Breast epithelium (tissue), 4 donors: ENCODE measurements around the gene STMP1. TPM values are rescaled to one million over a fixed set of nuclear protein-coding genes. Genes with fewer than 3 reads are reported as not detected.

Experiments used
- DNase-seq, 2 donors: peaks; one replicate each; pipeline ENCODE4 v3.0.0-alpha.2; 2019; ENCODE audit warnings: low spot score in 2 of 2
- H3K27ac ChIP-seq, 2 donors: fragments of 200-600 bp; sonication (generic) in 1 of 2; one replicate each; pipeline ENCODE4 v1.5.1; 2016 to 2019; ENCODE audit warnings: mild to moderate bottlenecking in 1 of 2
- H3K27me3 ChIP-seq, 2 donors: fragments of 200-600 bp; sonication (generic) in 1 of 2; one replicate each; pipeline versions ENCODE4 v1.5.1 to v1.6.0; 2017 to 2019; ENCODE audit warnings: control low read depth in 1 of 2, mild to moderate bottlenecking in 1 of 2
- H3K36me3 ChIP-seq: fragments of 200-600 bp; one replicate; pipeline ENCODE4 v1.5.1; 2019
- H3K4me1 ChIP-seq, 2 donors: fragments of 200-600 bp; sonication (generic); one replicate each; pipeline ENCODE4 v1.5.1; 2016 to 2019; ENCODE audit warnings: control low read depth in 1 of 2
- H3K4me3 ChIP-seq, 3 donors: fragments of 200-600 bp; sonication (generic); 1 replicate in 2 of 3; 2 replicates in 1 of 3; pipeline ENCODE4 v1.5.1; 2016 to 2019; ENCODE audit warnings: mild to moderate bottlenecking in 3 of 3, moderate library complexity in 2 of 3
- H3K9me3 ChIP-seq, 2 donors: fragments of 200-600 bp; sonication (generic) in 1 of 2; one replicate each; pipeline ENCODE4 v1.5.1; 2016 to 2019; ENCODE audit warnings: control low read depth in 1 of 2
- POLR2A ChIP-seq: fragments of 450-650 bp; IDR thresholded peaks from one replicate; pipeline ENCODE4 v1.6.1; 2016; ENCODE audit warnings: antibody characterized with exemption, mild to moderate bottlenecking, moderate library complexity
- POLR2AphosphoS5 ChIP-seq, 3 donors: sonication (generic); formaldehyde crosslinking; IDR thresholded peaks; one replicate each; pipeline ENCODE4 v1.6.1; 2017; ENCODE audit warnings: antibody characterized with exemption in 3 of 3
- intact Hi-C: fragments of 100-400 bp; cut with DNase I; formaldehyde crosslinking; loops from one replicate; pipeline ENCODE4 v1.15.1; 2023; ENCODE audit warnings: low total_unique reads
- total RNA-seq, 3 donors: library from RNA; depleted of rRNA; stranded (reverse); fragments of >200 nt; gene quantifications; one replicate each; pipeline ENCODE4 v1.1.0, GENCODE V29; 2016
- TF ChIP-seq, protein P1 (sequence below), 3 donors: fragments of 450-650 bp; IDR thresholded peaks; one replicate each; pipeline ENCODE4 v1.5.1; 2016 to 2017; ENCODE audit warnings: antibody characterized with exemption in 3 of 3, mild to moderate bottlenecking in 3 of 3, moderate library complexity in 3 of 3

STMP1 gene
- total RNA-seq, 3 donors from 2014 or later, result 13.9 to 27.2 (median 18.4) TPM

DNA sequence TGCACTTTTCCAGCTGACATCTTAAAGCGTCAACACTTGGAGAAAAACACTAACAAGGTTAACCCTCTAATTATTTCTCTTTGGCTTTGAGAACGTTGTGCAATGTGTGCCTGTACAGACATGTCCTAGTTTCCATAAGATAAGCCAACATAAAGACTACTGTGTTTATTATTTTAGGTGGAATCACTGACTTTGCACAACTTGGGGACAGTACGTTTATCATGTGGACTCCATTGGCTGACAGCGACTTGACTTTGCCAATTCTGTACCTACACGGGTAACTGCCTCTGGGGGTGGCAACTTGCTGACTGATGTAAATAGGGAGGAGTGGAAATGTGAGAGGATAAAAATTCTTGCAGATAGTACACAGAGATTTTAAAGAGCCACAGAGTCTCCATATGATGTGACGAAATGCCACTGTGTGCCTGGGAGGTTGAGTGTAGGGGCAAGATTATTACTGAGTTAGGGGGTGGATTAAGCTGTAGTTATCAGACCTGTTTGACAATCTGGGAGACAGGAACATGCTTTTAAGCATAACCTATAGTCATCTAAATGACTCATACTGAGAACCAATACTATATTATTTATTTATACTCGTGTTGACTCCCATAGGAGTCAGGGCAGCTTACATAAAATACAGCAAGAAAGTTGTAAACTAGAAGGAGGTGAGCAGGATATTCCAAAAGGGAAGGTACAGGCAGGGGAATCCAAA, 44.7 kb downstream of the STMP1 start:
- TF ChIP-seq, protein P1, sequence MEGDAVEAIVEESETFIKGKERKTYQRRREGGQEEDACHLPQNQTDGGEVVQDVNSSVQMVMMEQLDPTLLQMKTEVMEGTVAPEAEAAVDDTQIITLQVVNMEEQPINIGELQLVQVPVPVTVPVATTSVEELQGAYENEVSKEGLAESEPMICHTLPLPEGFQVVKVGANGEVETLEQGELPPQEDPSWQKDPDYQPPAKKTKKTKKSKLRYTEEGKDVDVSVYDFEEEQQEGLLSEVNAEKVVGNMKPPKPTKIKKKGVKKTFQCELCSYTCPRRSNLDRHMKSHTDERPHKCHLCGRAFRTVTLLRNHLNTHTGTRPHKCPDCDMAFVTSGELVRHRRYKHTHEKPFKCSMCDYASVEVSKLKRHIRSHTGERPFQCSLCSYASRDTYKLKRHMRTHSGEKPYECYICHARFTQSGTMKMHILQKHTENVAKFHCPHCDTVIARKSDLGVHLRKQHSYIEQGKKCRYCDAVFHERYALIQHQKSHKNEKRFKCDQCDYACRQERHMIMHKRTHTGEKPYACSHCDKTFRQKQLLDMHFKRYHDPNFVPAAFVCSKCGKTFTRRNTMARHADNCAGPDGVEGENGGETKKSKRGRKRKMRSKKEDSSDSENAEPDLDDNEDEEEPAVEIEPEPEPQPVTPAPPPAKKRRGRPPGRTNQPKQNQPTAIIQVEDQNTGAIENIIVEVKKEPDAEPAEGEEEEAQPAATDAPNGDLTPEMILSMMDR (IDR thresholded peaks at IDR 0.05), result no peak
- TF ChIP-seq POLR2AphosphoS5 (IDR thresholded peaks at IDR 0.05), result no peak
- no peak for TF ChIP-seq POLR2A
- DNase-seq, result no peak
- intact Hi-C loops, result no loop called here

DNA sequence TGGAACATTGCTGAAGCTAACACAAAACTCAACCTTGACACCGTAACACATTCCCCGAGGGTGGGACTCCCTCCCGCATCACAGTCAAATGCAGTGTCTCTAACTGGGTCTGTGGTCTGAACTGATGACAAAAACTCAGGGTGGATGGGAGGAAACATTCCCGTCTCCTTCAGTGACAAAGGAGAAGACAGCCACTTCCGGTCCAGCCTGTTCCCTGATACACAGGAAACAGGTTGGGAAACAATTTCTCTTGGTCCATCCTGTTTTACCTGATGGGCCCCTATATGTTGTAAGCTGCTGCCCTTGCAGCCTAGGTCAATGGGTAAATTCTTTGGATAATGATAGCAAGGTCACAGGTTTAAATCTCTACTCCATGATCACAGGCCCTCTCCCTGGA, 45.3 kb downstream of the STMP1 start:
- H3K36me3 ChIP-seq, result no peaks in the 10 kb centered on the region
- TF ChIP-seq, protein P1 (IDR thresholded peaks at IDR 0.05), result no peak
- TF ChIP-seq POLR2AphosphoS5 (IDR thresholded peaks at IDR 0.05) (no peak), POLR2A (no peak)
- H3K27me3 ChIP-seq, result no peaks in the 10 kb centered on the region
- no peak overlapping the region for H3K4me3 ChIP-seq
- H3K27ac ChIP-seq, result no peak overlapping the region
- no peak for DNase-seq
- intact Hi-C loops, result no loop called here
- H3K4me1 ChIP-seq, result no peaks in the 10 kb centered on the region
- no peaks in the 10 kb centered on the region for H3K9me3 ChIP-seq

More for the DNA sequence above, 44.7 kb downstream of the STMP1 start:
- no peaks in the 10 kb centered on the region for H3K4me1 ChIP-seq
- no peak overlapping the region for H3K27ac ChIP-seq
- H3K36me3 ChIP-seq, result no peaks in the 10 kb centered on the region
- no peaks in the 10 kb centered on the region for H3K27me3 ChIP-seq
- no peaks in the 10 kb centered on the region for H3K9me3 ChIP-seq
- H3K4me3 ChIP-seq, result no peak overlapping the region

DNA sequence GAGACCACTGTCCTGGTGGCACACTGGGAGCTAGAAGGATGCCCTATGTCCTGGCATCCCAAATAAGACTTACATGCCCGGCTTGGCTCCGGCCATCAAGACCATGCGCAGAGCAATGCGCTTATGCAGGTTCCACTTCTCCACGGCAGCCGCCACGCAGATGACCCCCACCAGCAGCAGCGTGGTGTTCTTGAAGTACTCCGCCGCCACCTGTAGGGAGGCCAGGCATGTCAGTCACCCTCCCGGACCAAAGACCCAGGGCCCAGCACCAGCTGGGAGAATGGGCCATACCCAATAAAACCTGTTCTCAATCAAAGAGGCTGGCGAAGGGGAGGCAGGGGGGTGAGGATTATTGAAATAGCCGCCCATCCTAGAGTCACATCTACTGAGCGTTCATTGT, 45.7 kb downstream of the STMP1 start:
- intact Hi-C loops, result no loop called here
- TF ChIP-seq, protein P1 (IDR thresholded peaks at IDR 0.05), result no peak
- TF ChIP-seq POLR2A (no peak), POLR2AphosphoS5 (IDR thresholded peaks at IDR 0.05) (no peak)

DNA sequence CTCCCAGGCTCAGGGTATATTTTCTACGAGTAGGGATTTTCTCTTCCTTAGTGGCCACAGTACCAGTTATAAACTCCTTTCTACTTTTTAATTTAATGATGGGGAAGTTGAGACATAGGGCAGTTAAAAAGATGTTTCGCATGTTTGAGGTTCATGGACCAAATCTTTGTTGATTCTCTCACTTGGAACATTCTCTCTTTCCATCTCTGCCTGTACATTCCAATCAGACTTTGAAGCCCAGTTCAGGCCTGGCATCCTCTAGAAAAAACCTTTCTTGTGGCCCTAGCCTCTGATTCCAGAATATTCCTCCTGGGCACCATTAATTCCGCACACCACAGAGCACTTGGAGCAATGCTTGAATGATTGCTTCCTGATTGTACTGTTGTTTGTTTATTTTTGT, 47.2 kb downstream of the STMP1 start:
- intact Hi-C loops, result no loop called here
- TF ChIP-seq POLR2AphosphoS5 (IDR thresholded peaks at IDR 0.05), result no peak
- TF ChIP-seq, protein P1 (IDR thresholded peaks at IDR 0.05), result no peak
- no peaks in the 10 kb centered on the region for H3K27me3 ChIP-seq

More for the DNA sequence above, 45.7 kb downstream of the STMP1 start:
- no peaks in the 10 kb centered on the region for H3K4me1 ChIP-seq
- no peaks in the 10 kb centered on the region for H3K9me3 ChIP-seq
- no peaks in the 10 kb centered on the region for H3K27me3 ChIP-seq
- no peak overlapping the region for H3K4me3 ChIP-seq
- DNase-seq, result no peak
- no peak overlapping the region for H3K27ac ChIP-seq
- H3K36me3 ChIP-seq, result no peaks in the 10 kb centered on the region

DNA sequence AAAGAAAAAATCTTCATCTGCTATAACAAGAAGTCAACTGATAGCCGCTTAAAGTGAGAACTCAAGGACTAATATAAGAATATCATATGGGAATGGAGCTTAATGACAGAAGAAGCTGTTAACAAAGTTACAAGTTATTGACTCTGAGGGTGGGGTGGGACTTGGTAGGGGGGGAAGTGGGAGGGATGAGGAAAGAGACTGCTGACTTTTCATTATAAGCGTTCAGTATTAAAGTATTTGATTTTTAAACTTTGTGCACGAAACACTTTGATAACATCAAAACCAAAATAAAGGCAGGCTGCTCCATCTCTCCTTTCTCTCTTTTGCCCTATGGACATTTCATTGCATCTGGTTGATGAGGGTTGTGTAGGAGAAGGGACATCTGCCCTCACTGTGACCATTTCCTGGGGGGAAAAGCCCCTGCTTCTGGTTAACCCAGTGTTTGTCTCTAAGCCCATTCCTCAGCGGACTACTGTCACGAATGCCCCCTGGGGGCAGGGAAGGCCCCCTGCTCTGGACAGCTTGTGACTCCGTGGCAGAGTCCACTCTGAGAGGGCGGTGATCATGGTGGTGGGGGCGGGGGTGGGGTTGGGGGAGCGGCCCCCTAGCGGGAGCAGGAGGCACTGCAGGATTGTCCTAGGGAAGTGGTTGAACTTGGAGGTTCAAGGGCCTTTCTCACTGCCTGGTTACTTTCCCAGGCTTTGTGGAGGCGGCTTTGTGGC, 48.3 kb downstream of the STMP1 start:
- intact Hi-C loops, result no loop called here
- Histone ChIP-seq H3K36me3 (no peaks in the 10 kb centered on the region), H3K4me3 (no peak overlapping the region), H3K27ac (no peak overlapping the region), H3K4me1 (no peaks in the 10 kb centered on the region), H3K27me3 (no peaks in the 10 kb centered on the region), H3K9me3 (no peaks in the 10 kb centered on the region)
- DNase-seq, result no peak
- TF ChIP-seq POLR2AphosphoS5 (IDR thresholded peaks at IDR 0.05), result no peak
- TF ChIP-seq, protein P1 (IDR thresholded peaks at IDR 0.05), result no peak
- no peak for TF ChIP-seq POLR2A

More for the DNA sequence above, 47.2 kb downstream of the STMP1 start:
- H3K9me3 ChIP-seq, result no peaks in the 10 kb centered on the region
- H3K36me3 ChIP-seq, result no peaks in the 10 kb centered on the region
- H3K4me3 ChIP-seq, result no peak overlapping the region
- no peak overlapping the region for H3K27ac ChIP-seq
- no peaks in the 10 kb centered on the region for H3K4me1 ChIP-seq
- DNase-seq, result no peak
